HepG2 (cell line): ENCODE results near the gene PTPA. TPM values are rescaled to one million over a fixed set of nuclear protein-coding genes. Genes with fewer than 3 reads are reported as not detected.

ENCODE experiments used
- ELF1 ChIP-seq: sonication (generic); formaldehyde crosslinking; IDR thresholded peaks from 2 replicates; pipeline ENCODE4 v1.4.0; 2020; ENCODE audit warnings: missing genetic modification reagents
- FOXA1 ChIP-seq, 2 experiments: fragments of 450-650 bp in 1 of 2; sonication (generic) in 1 of 2; formaldehyde crosslinking in 1 of 2; IDR thresholded peaks; 2 replicates each; pipeline versions ENCODE4 v1.4.0 to v1.6.1; 2016 to 2020; ENCODE audit warnings: missing genetic modification reagents in 1 of 2
- GABPB1 ChIP-seq: IDR thresholded peaks from 2 replicates; pipeline ENCODE4 v1.6.1; 2016; ENCODE audit warnings: mild to moderate bottlenecking, missing genetic modification reagents, moderate library complexity, missing compliant biosample characterization
- GATAD1 ChIP-seq: IDR thresholded peaks from 2 replicates; pipeline ENCODE4 v1.6.1; 2016; ENCODE audit warnings: missing genetic modification reagents, missing compliant biosample characterization
- GLI4 ChIP-seq: sonication (generic); formaldehyde crosslinking; IDR thresholded peaks from 2 replicates; pipeline ENCODE4 v1.5.1; 2020; ENCODE audit warnings: missing genetic modification reagents, mild to moderate bottlenecking, moderate library complexity, borderline replicate concordance
- GZF1 ChIP-seq: sonication (generic); formaldehyde crosslinking; IDR thresholded peaks from 2 replicates; pipeline ENCODE4 v1.5.1; 2020; ENCODE audit warnings: mild to moderate bottlenecking, missing genetic modification reagents
- MEIS2 ChIP-seq: sonication (generic); formaldehyde crosslinking; IDR thresholded peaks from 2 replicates; pipeline ENCODE4 v1.9.0; 2021; ENCODE audit warnings: mild to moderate bottlenecking, missing genetic modification reagents
- MTA1 ChIP-seq: sonication (generic); formaldehyde crosslinking; IDR thresholded peaks from 2 replicates; pipeline ENCODE4 v1.4.0; 2020; ENCODE audit warnings: missing genetic modification reagents, mild to moderate bottlenecking, borderline replicate concordance
- NFE2L1 ChIP-seq: sonication (generic); formaldehyde crosslinking; IDR thresholded peaks from 2 replicates; pipeline ENCODE4 v1.4.0; 2020; ENCODE audit warnings: missing genetic modification reagents, mild to moderate bottlenecking, borderline replicate concordance
- NR3C1 ChIP-seq: sonication (generic); formaldehyde crosslinking; IDR thresholded peaks from 2 replicates; pipeline ENCODE4 v1.4.0; 2020; ENCODE audit warnings: missing genetic modification reagents
- PAWR ChIP-seq: sonication (generic); formaldehyde crosslinking; IDR thresholded peaks from 2 replicates; pipeline ENCODE4 v1.4.0; 2020; ENCODE audit warnings: missing genetic modification reagents, mild to moderate bottlenecking, borderline replicate concordance
- POLR2AphosphoS2 ChIP-seq: IDR thresholded peaks from 2 replicates; pipeline ENCODE4 v1.6.1; 2011; ENCODE audit warnings: low read depth, low read length, improper control_type of control experiment
- RARA ChIP-seq: IDR thresholded peaks from 2 replicates; pipeline ENCODE4 v1.6.1; 2016; ENCODE audit warnings: missing genetic modification reagents, missing compliant biosample characterization
- SRSF1 ChIP-seq: fragments of 200-400 bp; formaldehyde crosslinking; optimal IDR thresholded peaks from 2 replicates; pipeline ENCODE3; 2017; ENCODE audit warnings: mild to moderate bottlenecking, low read depth, low read length, moderate library complexity
- TAF15 ChIP-seq: fragments of 200-400 bp; formaldehyde crosslinking; IDR thresholded peaks from one replicate; pipeline ENCODE4 v1.6.1; 2018; ENCODE audit warnings: mild to moderate bottlenecking, low read depth, low read length; ENCODE audit not compliant: poor library complexity, severe bottlenecking
- TOPORS ChIP-seq: sonication (generic); formaldehyde crosslinking; IDR thresholded peaks from 2 replicates; pipeline ENCODE4 v1.8.0; 2023; ENCODE audit warnings: mild to moderate bottlenecking, missing genetic modification reagents
- YEATS4 ChIP-seq: sonication (generic); formaldehyde crosslinking; IDR thresholded peaks from 2 replicates; pipeline ENCODE4 v1.4.0; 2020; ENCODE audit warnings: missing genetic modification reagents, borderline replicate concordance
- ZBTB38 ChIP-seq: sonication (generic); formaldehyde crosslinking; IDR thresholded peaks from 2 replicates; pipeline ENCODE4 v1.5.1; 2020; ENCODE audit warnings: mild to moderate bottlenecking, missing genetic modification reagents
- ZFP36 ChIP-seq: fragments of 150-350 bp; IDR thresholded peaks from 2 replicates; pipeline ENCODE4 v1.6.1; 2018; ENCODE audit warnings: borderline replicate concordance, low read length, low read depth; ENCODE audit not compliant: partially characterized antibody
- ZIK1 ChIP-seq: sonication (generic); formaldehyde crosslinking; IDR thresholded peaks from 2 replicates; pipeline ENCODE4 v1.5.0; 2020; ENCODE audit warnings: mild to moderate bottlenecking, low read depth, missing genetic modification reagents, borderline replicate concordance
- ZKSCAN1 ChIP-seq: fragments of 150-350 bp; IDR thresholded peaks from 2 replicates; pipeline ENCODE4 v1.6.1; 2014; ENCODE audit warnings: low read length
- ZNF256 ChIP-seq: sonication (generic); formaldehyde crosslinking; conservative IDR thresholded peaks from 2 replicates; pipeline ENCODE4 v1.4.0; 2020; ENCODE audit warnings: missing genetic modification reagents
- ZNF335 ChIP-seq: sonication (generic); formaldehyde crosslinking; IDR thresholded peaks from 2 replicates; pipeline ENCODE4 v1.4.0; 2020; ENCODE audit warnings: missing genetic modification reagents
- ZNF7 ChIP-seq: IDR thresholded peaks from 2 replicates; pipeline ENCODE4 v1.6.1; 2016; ENCODE audit warnings: missing biosample characterization, missing genetic modification reagents
- polyA plus RNA-seq, 8 experiments: library from polyadenylated mRNA; depleted of rRNA in 3 of 8; stranded (reverse) in 7 of 8; unstranded in 1 of 8; fragments of >200 nt; fragmentation: Illumina TruSeq in 4 of 8; extraction: Trizol in 4 of 8; gene quantifications; 2 replicates each; pipeline versions ENCODE4 v1.2.1 to v1.2.3, GENCODE V29; 2011 to 2016; ENCODE audit warnings: low read depth in 4 of 8, missing spikeins in 1 of 8, mixed read lengths in 1 of 8; ENCODE audit not compliant: insufficient read depth in 1 of 8
- total RNA-seq, 5 experiments: library from RNA; depleted of rRNA; stranded (reverse); fragments of >200 nt; fragmentation: Illumina TruSeq; extraction: Trizol; gene quantifications; 2 replicates each; pipeline ENCODE4 v1.2.3, GENCODE V29; 2016; ENCODE audit warnings: low read depth in 1 of 5
- TF ChIP-seq, protein P1 (sequence below), 2 experiments: fragments of 450-650 bp in 1 of 2; sonication (generic) in 1 of 2; formaldehyde crosslinking; IDR thresholded peaks; 2 replicates each; pipeline versions ENCODE4 v1.5.0 to v1.8.0; 2020 to 2022; ENCODE audit warnings: mild to moderate bottlenecking in 1 of 2, missing genetic modification reagents in 1 of 2
- TF ChIP-seq, protein P2 (sequence below): sonication (generic); formaldehyde crosslinking; IDR thresholded peaks from 2 replicates; pipeline ENCODE4 v1.5.1; 2020; ENCODE audit warnings: missing genetic modification reagents, mild to moderate bottlenecking, borderline replicate concordance
- TF ChIP-seq, protein P3 (sequence below): sonication (generic); formaldehyde crosslinking; IDR thresholded peaks from 2 replicates; pipeline ENCODE4 v1.4.0; 2020; ENCODE audit warnings: missing genetic modification reagents, borderline replicate concordance

PTPA gene
- total and polyA plus RNA-seq, 2 of the 13 experiments (the other 11 are each of a cell fraction or from before 2014, with no cell fraction given): 79.3 to 105 TPM

DNA sequence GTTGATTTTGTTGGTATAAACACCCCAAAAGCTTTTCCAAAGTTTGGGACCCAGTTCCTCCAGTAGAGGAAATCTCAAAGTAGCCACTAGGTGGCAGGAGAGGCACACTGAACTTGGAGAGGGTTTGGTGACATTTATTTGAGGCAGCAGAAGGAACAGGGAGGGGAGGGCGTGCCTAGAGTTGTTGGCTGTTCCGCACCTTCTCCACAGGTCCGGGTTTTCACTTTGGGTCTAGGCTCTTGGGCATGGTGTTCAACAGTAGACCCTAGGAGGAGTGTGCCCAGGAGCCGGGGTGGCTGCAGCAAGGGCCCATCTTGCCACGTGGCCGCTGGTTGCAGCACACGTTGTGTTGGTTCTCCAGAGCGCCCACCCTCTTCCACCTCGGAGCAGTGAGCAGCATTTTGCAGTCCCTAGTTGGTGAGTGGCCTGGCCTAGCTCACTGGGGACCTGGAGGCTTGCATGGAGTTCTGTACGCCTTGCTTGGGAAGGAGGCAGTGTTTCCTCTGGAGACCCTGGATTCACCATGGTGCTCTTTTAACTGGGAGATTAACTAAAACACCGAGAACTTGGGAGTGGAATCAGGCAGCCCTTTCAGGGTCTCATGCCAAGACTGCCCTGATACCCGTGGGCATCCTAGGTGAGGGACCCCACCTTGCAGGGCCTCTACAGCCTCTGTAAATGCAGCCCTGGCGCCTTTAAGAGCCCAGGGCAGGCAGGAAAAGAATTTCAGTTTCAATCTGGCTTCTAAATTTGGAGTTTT, 28.2 kb downstream of the PTPA start (continued):
- TF ChIP-seq GZF1 (CRISPR knock-in tag): 0 out of 2 replicates have a peak, but pooled peaks have one; percentile 26
- TF ChIP-seq ZBTB38 (CRISPR knock-in tag): peak; percentile 84
- peak; percentile 44; the same call in 1 of the 2 replicates for TF ChIP-seq GLI4
- TF ChIP-seq, protein P1, sequence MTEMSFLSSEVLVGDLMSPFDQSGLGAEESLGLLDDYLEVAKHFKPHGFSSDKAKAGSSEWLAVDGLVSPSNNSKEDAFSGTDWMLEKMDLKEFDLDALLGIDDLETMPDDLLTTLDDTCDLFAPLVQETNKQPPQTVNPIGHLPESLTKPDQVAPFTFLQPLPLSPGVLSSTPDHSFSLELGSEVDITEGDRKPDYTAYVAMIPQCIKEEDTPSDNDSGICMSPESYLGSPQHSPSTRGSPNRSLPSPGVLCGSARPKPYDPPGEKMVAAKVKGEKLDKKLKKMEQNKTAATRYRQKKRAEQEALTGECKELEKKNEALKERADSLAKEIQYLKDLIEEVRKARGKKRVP (CRISPR knock-in tag; IDR thresholded peaks at IDR 0.05): no peak
- TF ChIP-seq YEATS4 (CRISPR knock-in tag): 0 out of 2 replicates have a peak, but pooled peaks have one; percentile 27
- no peak for TF ChIP-seq MTA1 (CRISPR knock-in tag)
- TF ChIP-seq ZNF256: no peak
- no peak for TF ChIP-seq ZFP36
- no peak for TF ChIP-seq MEIS2 (CRISPR knock-in tag)
- TF ChIP-seq NR3C1 (CRISPR knock-in tag): no peak
- TF ChIP-seq ELF1 (CRISPR knock-in tag): no peak
- TF ChIP-seq POLR2AphosphoS2: no peak
- no peak for TF ChIP-seq TOPORS (CRISPR knock-in tag)
- TF ChIP-seq ZKSCAN1: no peak
- TF ChIP-seq, protein P2, sequence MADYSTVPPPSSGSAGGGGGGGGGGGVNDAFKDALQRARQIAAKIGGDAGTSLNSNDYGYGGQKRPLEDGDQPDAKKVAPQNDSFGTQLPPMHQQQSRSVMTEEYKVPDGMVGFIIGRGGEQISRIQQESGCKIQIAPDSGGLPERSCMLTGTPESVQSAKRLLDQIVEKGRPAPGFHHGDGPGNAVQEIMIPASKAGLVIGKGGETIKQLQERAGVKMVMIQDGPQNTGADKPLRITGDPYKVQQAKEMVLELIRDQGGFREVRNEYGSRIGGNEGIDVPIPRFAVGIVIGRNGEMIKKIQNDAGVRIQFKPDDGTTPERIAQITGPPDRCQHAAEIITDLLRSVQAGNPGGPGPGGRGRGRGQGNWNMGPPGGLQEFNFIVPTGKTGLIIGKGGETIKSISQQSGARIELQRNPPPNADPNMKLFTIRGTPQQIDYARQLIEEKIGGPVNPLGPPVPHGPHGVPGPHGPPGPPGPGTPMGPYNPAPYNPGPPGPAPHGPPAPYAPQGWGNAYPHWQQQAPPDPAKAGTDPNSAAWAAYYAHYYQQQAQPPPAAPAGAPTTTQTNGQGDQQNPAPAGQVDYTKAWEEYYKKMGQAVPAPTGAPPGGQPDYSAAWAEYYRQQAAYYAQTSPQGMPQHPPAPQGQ (CRISPR knock-in tag): no peak
- TF ChIP-seq ZNF335 (CRISPR knock-in tag): no peak
- no peak for TF ChIP-seq RARA (CRISPR knock-in tag)
- no peak for TF ChIP-seq ZNF7 (CRISPR knock-in tag)
- TF ChIP-seq SRSF1: no peak
- peak; percentile 30; the same call in 1 of the 2 replicates for TF ChIP-seq GATAD1
- TF ChIP-seq NFE2L1 (CRISPR knock-in tag): no peak
- TF ChIP-seq, protein P3, sequence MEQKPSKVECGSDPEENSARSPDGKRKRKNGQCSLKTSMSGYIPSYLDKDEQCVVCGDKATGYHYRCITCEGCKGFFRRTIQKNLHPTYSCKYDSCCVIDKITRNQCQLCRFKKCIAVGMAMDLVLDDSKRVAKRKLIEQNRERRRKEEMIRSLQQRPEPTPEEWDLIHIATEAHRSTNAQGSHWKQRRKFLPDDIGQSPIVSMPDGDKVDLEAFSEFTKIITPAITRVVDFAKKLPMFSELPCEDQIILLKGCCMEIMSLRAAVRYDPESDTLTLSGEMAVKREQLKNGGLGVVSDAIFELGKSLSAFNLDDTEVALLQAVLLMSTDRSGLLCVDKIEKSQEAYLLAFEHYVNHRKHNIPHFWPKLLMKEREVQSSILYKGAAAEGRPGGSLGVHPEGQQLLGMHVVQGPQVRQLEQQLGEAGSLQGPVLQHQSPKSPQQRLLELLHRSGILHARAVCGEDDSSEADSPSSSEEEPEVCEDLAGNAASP (CRISPR knock-in tag): no peak
- TF ChIP-seq TAF15: no peak
- no peak; the same call in 1 of the 2 replicates for TF ChIP-seq GABPB1 (CRISPR knock-in tag)
- TF ChIP-seq PAWR: no peak
- TF ChIP-seq FOXA1 (IDR thresholded peaks at IDR 0.05): no peak
- TF ChIP-seq FOXA1 (CRISPR knock-in tag; IDR thresholded peaks at IDR 0.05): no peak; the same call in 1 of the 2 replicates
- no peak; the same call in 1 of the 2 replicates for TF ChIP-seq ZIK1 (CRISPR knock-in tag)
